Loucy (cell line): Measurements from ENCODE around the gene SLC51A.

Experiments
- H2AFZ ChIP-seq: fragments of 200-600 bp; sonication (generic); 2 replicates; pipeline ENCODE4 v1.6.0; 2016; ENCODE audit warnings: antibody characterized with exemption, mild to moderate bottlenecking, low read length, moderate library complexity
- H3F3A ChIP-seq: fragments of 200-600 bp; 2 replicates; pipeline ENCODE4 v1.6.0; 2016; ENCODE audit warnings: antibody characterized with exemption, low read depth, mild to moderate bottlenecking
- H3K27me3 ChIP-seq: fragments of 200-600 bp; sonication (generic); 2 replicates; pipeline ENCODE4 v1.6.1; 2014; ENCODE audit warnings: low read length, mild to moderate bottlenecking; ENCODE audit not compliant: insufficient read depth, poor library complexity, severe bottlenecking
- H3K36me3 ChIP-seq: fragments of 200-600 bp; sonication (generic); 2 replicates; pipeline ENCODE4 v1.6.1; 2016; ENCODE audit warnings: low read length; ENCODE audit not compliant: insufficient read depth
- H3K4me1 ChIP-seq: fragments of 200-600 bp; sonication (generic); 2 replicates; pipeline ENCODE4 v1.5.1; 2014; ENCODE audit warnings: low read length, mild to moderate bottlenecking; ENCODE audit not compliant: insufficient read depth, poor library complexity, severe bottlenecking
- H3K4me2 ChIP-seq: fragments of 200-600 bp; sonication (generic); 2 replicates; pipeline ENCODE4 v1.6.0; 2014; ENCODE audit warnings: antibody characterized with exemption, low read length, low read depth, mild to moderate bottlenecking; ENCODE audit not compliant: poor library complexity, severe bottlenecking
- H3K4me3 ChIP-seq: fragments of 200-600 bp; sonication (generic); 2 replicates; pipeline ENCODE4 v1.5.1; 2014; ENCODE audit warnings: low read length, mild to moderate bottlenecking, mixed read lengths; ENCODE audit not compliant: poor library complexity, severe bottlenecking
- H3K79me2 ChIP-seq: fragments of 200-600 bp; sonication (generic); 2 replicates; pipeline ENCODE4 v1.6.1; 2014; ENCODE audit warnings: low read length; ENCODE audit not compliant: insufficient read depth
- H3K9ac ChIP-seq: fragments of 200-600 bp; sonication (generic); 2 replicates; pipeline ENCODE4 v1.6.0; 2014; ENCODE audit warnings: mild to moderate bottlenecking, low read depth, low read length, moderate library complexity; ENCODE audit not compliant: poor library complexity, severe bottlenecking
- H3K9me2 ChIP-seq: fragments of 200-600 bp; sonication (generic); replicated peaks from 2 replicates; pipeline ENCODE4 v1.6.1; 2016; ENCODE audit warnings: low read depth, low read length, mixed read lengths
- H3K9me3 ChIP-seq: fragments of 200-600 bp; sonication (generic); 2 replicates; pipeline ENCODE4 v1.6.1; 2014; ENCODE audit warnings: mild to moderate bottlenecking, antibody characterized with exemption, low read length, low read depth; ENCODE audit not compliant: insufficient read depth
- H4K20me1 ChIP-seq: fragments of 200-600 bp; sonication (generic); 2 replicates; pipeline ENCODE4 v1.6.0; 2014; ENCODE audit warnings: antibody characterized with exemption, low read length, mild to moderate bottlenecking; ENCODE audit not compliant: insufficient read depth, poor library complexity, severe bottlenecking
- CTCF ChIP-seq: fragments of 200-600 bp; sonication (generic); conservative IDR thresholded peaks from 2 replicates; pipeline ENCODE4 v1.5.1; 2014; ENCODE audit warnings: mild to moderate bottlenecking, antibody characterized with exemption, low read length
- EZH2phosphoT487 ChIP-seq: fragments of 200-600 bp; IDR thresholded peaks from 2 replicates; pipeline ENCODE4 v1.6.1; 2018; ENCODE audit warnings: antibody characterized with exemption, mild to moderate bottlenecking, moderate library complexity, borderline replicate concordance

The SLC51A gene

GRCh38 chr3:196260784-196261183, 44.5 kb downstream of the SLC51A start:
- H3K9me3 ChIP-seq, result no peaks in the 10 kb centered on the region
- H4K20me1 ChIP-seq, result no peaks in the 10 kb centered on the region
- H2AFZ ChIP-seq, result no peak overlapping the region
- no peaks in the 10 kb centered on the region for H3K27me3 ChIP-seq
- H3K9me2 ChIP-seq, result no peaks in the 10 kb centered on the region
- no peak for TF ChIP-seq CTCF
- TF ChIP-seq EZH2phosphoT487, result no peak
- no peaks in the 10 kb centered on the region for H3K4me1 ChIP-seq
- H3K9ac ChIP-seq, result no peak overlapping the region
- H3K79me2 ChIP-seq, result no peaks in the 10 kb centered on the region; the same call in 1 of the 2 replicates
- no peak overlapping the region for H3K4me3 ChIP-seq
- no peak overlapping the region for H3K4me2 ChIP-seq
- peaks cover 27% of the 10 kb centered on the region; the same call in 1 of the 2 replicates for H3K36me3 ChIP-seq
- H3F3A ChIP-seq, result no peaks in the 10 kb centered on the region; the same call in 1 of the 2 replicates

GRCh38 chr3:196263819-196264218, 47.5 kb downstream of the SLC51A start:
- Histone ChIP-seq H3K4me3 (no peak overlapping the region), H3F3A (no peaks in the 10 kb centered on the region; the same call in 1 of the 2 replicates), H3K27me3 (no peaks in the 10 kb centered on the region), H3K9ac (no peak overlapping the region), H3K9me3 (no peaks in the 10 kb centered on the region), H2AFZ (no peak overlapping the region), H3K36me3 (peaks cover 19% of the 10 kb centered on the region; the same call in 1 of the 2 replicates), H3K4me1 (no peaks in the 10 kb centered on the region), H3K9me2 (no peaks in the 10 kb centered on the region), H3K4me2 (no peak overlapping the region), H4K20me1 (no peaks in the 10 kb centered on the region), H3K79me2 (no peaks in the 10 kb centered on the region; the same call in 1 of the 2 replicates)
- no peak for TF ChIP-seq CTCF
- no peak for TF ChIP-seq EZH2phosphoT487

GRCh38 chr3:196268284-196269163, 52.2 kb downstream of the SLC51A start:
- TF ChIP-seq EZH2phosphoT487, result no peak
- TF ChIP-seq CTCF, result no peak
- Histone ChIP-seq H3F3A (no peaks in the 10 kb centered on the region), H3K4me2 (no peak overlapping the region), H3K27me3 (no peaks in the 10 kb centered on the region), H3K9me2 (no peaks in the 10 kb centered on the region), H3K9me3 (no peaks in the 10 kb centered on the region), H3K36me3 (peaks cover 27% of the 10 kb centered on the region; the same call in 1 of the 2 replicates), H3K9ac (no peak overlapping the region), H3K4me1 (no peaks in the 10 kb centered on the region), H4K20me1 (no peaks in the 10 kb centered on the region), H3K79me2 (peaks cover 5% of the 10 kb centered on the region), H2AFZ (no peak overlapping the region), H3K4me3 (no peak overlapping the region)
